ENCODE data around the gene MAP3K12.
A peak's percentile ranks its signal among the peaks of the same experiment; 100 is the strongest.
"Not testable (repeated sequence)": the region's sequence is repeated elsewhere in the genome, so short reads cannot be mapped to it uniquely, and the experiment has no call there.

Gene MAP3K12

GRCh38 chr12:53443955-53444354 is 55.3 kb downstream of the MAP3K12 start:
- Histone ChIP-seq H3K27ac (ENCODE audit: low read depth in 2 of 2, low read length in 2 of 2) (peak overlapping the region; percentile 23 to 37), H3K9ac (ENCODE audit: low read depth in 1 of 2, low read length in 2 of 2) (no peak overlapping the region), H3K36me3 (ENCODE audit: control insufficient read depth in 2 of 2, insufficient read depth in 2 of 2, low read length in 2 of 2) (peaks cover 22 to 24% of the 10 kb centered on the region in 2 donors), H3K27me3 (ENCODE audit: control insufficient read depth in 2 of 2, insufficient read depth in 2 of 2, low read length in 2 of 2) (no peaks in the 10 kb centered on the region), H3K9me3 (ENCODE audit: control insufficient read depth in 2 of 2, low read length in 2 of 2) (no peaks in the 10 kb centered on the region), H3K4me1 (ENCODE audit: control insufficient read depth in 2 of 2, insufficient read depth in 2 of 2, low read length in 2 of 2) (peaks cover 11 to 19% of the 10 kb centered on the region in 2 donors), H3K4me3 (ENCODE audit: low read length in 2 of 2) (peak overlapping the region; percentile 6 to 44)

DNA sequence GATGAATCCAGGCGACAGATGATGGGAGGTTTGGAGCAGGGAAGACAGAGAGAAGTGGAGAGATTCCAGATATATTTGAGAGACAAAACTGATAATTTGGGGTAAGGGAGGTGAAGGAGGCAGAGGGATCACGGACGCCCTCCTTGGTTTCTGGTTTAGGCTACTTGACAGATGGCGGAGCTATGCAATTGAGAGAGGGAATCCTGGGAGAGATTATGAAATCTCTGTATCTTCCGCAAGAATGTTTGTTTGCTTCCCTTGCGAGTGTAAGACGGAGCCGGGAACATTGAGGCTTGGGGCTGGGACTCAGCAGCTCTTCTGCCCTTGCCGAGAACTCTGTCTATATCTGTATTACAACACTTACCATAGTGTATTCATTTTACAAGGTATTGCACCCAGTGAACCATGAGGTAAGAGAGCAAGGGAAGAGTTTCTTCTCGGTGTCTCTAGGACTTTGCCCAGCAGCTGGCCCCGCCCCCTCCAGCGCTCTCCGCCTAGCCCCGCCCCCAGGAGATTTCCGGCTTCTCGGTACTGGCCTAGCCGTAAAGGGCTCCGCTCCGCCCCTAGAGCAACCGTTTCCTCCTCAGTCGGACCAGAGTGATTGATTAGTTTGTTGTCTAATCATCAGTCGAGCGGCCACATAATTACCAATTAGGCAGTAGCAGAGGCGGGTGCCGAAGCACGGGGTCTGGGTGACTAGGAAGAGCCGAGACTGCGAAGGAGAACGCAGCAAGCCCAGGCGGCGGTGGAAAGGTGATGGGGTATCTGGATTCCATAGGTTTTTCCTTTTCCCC is 58.0 kb downstream of the MAP3K12 start, which contains the start of gene PRR13:
Gene PRR13, plus strand, starts transcription at position 695 of the 794 bp plus-strand sequence. CDS start 981 bp downstream, outside the sequence.
- Histone ChIP-seq H3K27ac (ENCODE audit: low read depth in 2 of 2, low read length in 2 of 2) (peak within 1 kb of the TSS; percentile 88 to 92), H3K4me1 (ENCODE audit: control insufficient read depth in 2 of 2, insufficient read depth in 2 of 2, low read length in 2 of 2) (peaks cover 11 to 19% of the 10 kb centered on the region in 2 donors), H3K9ac (ENCODE audit: low read depth in 1 of 2, low read length in 2 of 2) (peak within 1 kb of the TSS; percentile 92 to 99), H3K4me3 (ENCODE audit: low read length in 2 of 2) (peak within 1 kb of the TSS; percentile 98), H3K27me3 (ENCODE audit: control insufficient read depth in 2 of 2, insufficient read depth in 2 of 2, low read length in 2 of 2) (no peaks in the 10 kb centered on the region), H3K9me3 (ENCODE audit: control insufficient read depth in 2 of 2, low read length in 2 of 2) (no peaks in the 10 kb centered on the region), H3K36me3 (ENCODE audit: control insufficient read depth in 2 of 2, insufficient read depth in 2 of 2, low read length in 2 of 2) (peaks cover 11 to 17% of the 10 kb centered on the region in 2 donors)

DNA sequence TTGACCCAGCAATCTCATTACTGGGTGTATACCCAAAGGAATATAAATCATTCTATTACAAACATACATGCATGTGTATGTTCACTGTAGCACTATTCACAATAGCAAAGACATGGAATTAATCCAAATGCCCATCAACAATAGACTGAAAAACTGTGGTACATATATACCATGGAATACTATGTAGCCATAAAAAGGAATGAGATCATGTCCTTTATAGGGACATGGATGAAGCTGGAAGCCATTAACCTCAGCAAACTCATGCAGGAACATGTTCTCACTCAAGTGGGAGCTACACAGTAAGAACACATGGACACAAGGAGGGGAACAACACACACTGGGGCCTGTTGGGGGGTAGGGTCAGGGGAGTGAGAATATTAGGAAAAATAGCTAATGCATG is 59.7 kb downstream of the MAP3K12 start:
- H3K4me3 ChIP-seq (ENCODE audit: low read length in 2 of 2); H3K36me3 ChIP-seq (ENCODE audit: control insufficient read depth in 2 of 2, insufficient read depth in 2 of 2, low read length in 2 of 2); H3K27ac ChIP-seq (ENCODE audit: low read depth in 2 of 2, low read length in 2 of 2); H3K9ac ChIP-seq (ENCODE audit: low read depth in 1 of 2, low read length in 2 of 2); H3K9me3 ChIP-seq (ENCODE audit: control insufficient read depth in 2 of 2, low read length in 2 of 2); H3K27me3 ChIP-seq (ENCODE audit: control insufficient read depth in 2 of 2, insufficient read depth in 2 of 2, low read length in 2 of 2): not testable (repeated sequence)
- peaks cover 7 to 18% of the 10 kb centered on the region in 2 donors for H3K4me1 ChIP-seq (ENCODE audit: control insufficient read depth in 2 of 2, insufficient read depth in 2 of 2, low read length in 2 of 2)

DNA sequence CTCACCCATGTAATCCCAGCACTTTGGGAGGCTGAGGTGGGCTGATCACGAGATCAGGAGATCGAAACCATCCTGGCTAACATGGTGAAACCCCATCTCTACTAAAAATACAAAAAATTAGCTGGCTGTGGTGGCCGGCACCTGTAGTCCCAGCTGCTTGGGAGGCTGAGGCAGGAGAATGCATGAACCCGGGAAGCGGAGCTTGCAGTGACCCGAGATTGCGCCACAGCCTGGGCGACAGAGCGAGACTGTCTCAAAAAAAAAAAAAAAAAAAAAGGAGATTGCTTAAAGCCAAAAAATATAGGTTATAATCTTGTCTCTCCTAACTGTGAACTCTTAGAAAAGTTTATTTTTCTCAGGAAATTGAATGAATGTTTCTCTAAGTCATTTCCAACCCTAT is 63.9 kb downstream of the MAP3K12 start:
- not testable (repeated sequence) for H3K4me3 ChIP-seq (ENCODE audit: low read length in 2 of 2); H3K36me3 ChIP-seq (ENCODE audit: control insufficient read depth in 2 of 2, insufficient read depth in 2 of 2, low read length in 2 of 2); H3K9me3 ChIP-seq (ENCODE audit: control insufficient read depth in 2 of 2, low read length in 2 of 2); H3K27ac ChIP-seq (ENCODE audit: low read depth in 2 of 2, low read length in 2 of 2); H3K27me3 ChIP-seq (ENCODE audit: control insufficient read depth in 2 of 2, insufficient read depth in 2 of 2, low read length in 2 of 2); H3K4me1 ChIP-seq (ENCODE audit: control insufficient read depth in 2 of 2, insufficient read depth in 2 of 2, low read length in 2 of 2); H3K9ac ChIP-seq (ENCODE audit: low read depth in 1 of 2, low read length in 2 of 2)

GRCh38 chr12:53431187-53431586 is 68.1 kb downstream of the MAP3K12 start:
- no peak overlapping the region for H3K27ac ChIP-seq (ENCODE audit: low read depth in 2 of 2, low read length in 2 of 2)
- H3K4me1 ChIP-seq (ENCODE audit: control insufficient read depth in 2 of 2, insufficient read depth in 2 of 2, low read length in 2 of 2): no peaks in the 10 kb centered on the region
- H3K36me3 ChIP-seq (ENCODE audit: control insufficient read depth in 2 of 2, insufficient read depth in 2 of 2, low read length in 2 of 2): no peaks in the 10 kb centered on the region
- no peaks in the 10 kb centered on the region for H3K27me3 ChIP-seq (ENCODE audit: control insufficient read depth in 2 of 2, insufficient read depth in 2 of 2, low read length in 2 of 2)
- H3K4me3 ChIP-seq (ENCODE audit: low read length in 2 of 2): no peak overlapping the region
- no peaks in the 10 kb centered on the region for H3K9me3 ChIP-seq (ENCODE audit: control insufficient read depth in 2 of 2, low read length in 2 of 2)
- H3K9ac ChIP-seq (ENCODE audit: low read depth in 1 of 2, low read length in 2 of 2): no peak overlapping the region

DNA sequence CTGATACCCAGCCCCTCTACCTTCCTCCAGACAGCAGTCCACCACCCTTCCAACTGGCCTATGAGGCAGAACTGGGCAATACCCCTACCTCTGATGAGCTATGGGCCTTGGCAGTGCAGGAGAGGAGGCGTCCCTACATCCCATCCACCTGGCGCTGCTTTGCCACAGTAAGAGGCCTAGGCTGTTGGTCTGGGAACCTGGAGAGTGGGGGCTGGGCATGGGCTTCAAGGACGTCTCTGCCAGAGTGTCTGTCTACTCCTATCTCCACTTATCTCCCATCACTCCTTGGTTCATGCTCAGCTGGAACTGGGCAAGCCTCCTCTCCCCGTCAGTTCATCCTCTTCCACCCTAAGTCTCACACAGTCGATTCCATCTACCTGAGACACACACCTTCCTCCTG is 69.1 kb downstream of the MAP3K12 start:
- no peak overlapping the region for H3K4me3 ChIP-seq (ENCODE audit: low read length in 2 of 2)
- no peaks in the 10 kb centered on the region for H3K4me1 ChIP-seq (ENCODE audit: control insufficient read depth in 2 of 2, insufficient read depth in 2 of 2, low read length in 2 of 2)
- H3K27me3 ChIP-seq (ENCODE audit: control insufficient read depth in 2 of 2, insufficient read depth in 2 of 2, low read length in 2 of 2): no peaks in the 10 kb centered on the region
- no peak overlapping the region for H3K9ac ChIP-seq (ENCODE audit: low read depth in 1 of 2, low read length in 2 of 2)
- H3K27ac ChIP-seq (ENCODE audit: low read depth in 2 of 2, low read length in 2 of 2): no peak overlapping the region
- no peaks in the 10 kb centered on the region for H3K9me3 ChIP-seq (ENCODE audit: control insufficient read depth in 2 of 2, low read length in 2 of 2)
- no peaks in the 10 kb centered on the region for H3K36me3 ChIP-seq (ENCODE audit: control insufficient read depth in 2 of 2, insufficient read depth in 2 of 2, low read length in 2 of 2)
